ENCODE measurements around the gene FSCB. TPM values are rescaled to one million over a fixed set of nuclear protein-coding genes. Genes with fewer than 3 reads are reported as not detected.

Gene FSCB
- not detected for total RNA-seq

GRCh38 chr14:44507183-44507582 is at the start of gene FSCB:
TSS of gene FSCB (minus strand) at chr14:44507283. CDS start at chr14:44506987, 296 bp downstream.
- DNase-seq = no peak
- 82% methylated on average over 1 of the region's 1 CpG for WGBS, 2 donors (ENCODE audit: low coverage in 1 of 2)
- Histone ChIP-seq H3K36me3 (no peaks in the 10 kb centered on the region), H3K4me3 (no peak within 1 kb of the TSS), H3K27me3 (no peaks in the 10 kb centered on the region), H3K27ac (no peak within 1 kb of the TSS), H3K9me3 (no peaks in the 10 kb centered on the region), H3K4me1 (no peaks in the 10 kb centered on the region)
- in situ Hi-C loops (cut with MboI; ENCODE audit: low pct_ligation_motif_present in 1 of 4, low pct_unique_long_range_greater_than_20kb in 1 of 4, low sequenced_read_pairs in 3 of 4) = no loop called here
- intact Hi-C loops (cut with DNase I; ENCODE audit: low total_unique reads) = no loop called here
- no peak for TF ChIP-seq POLR2AphosphoS5 (IDR thresholded peaks at IDR 0.05)
- TF ChIP-seq CTCF (IDR thresholded peaks at IDR 0.05) = no peak
- no peak for TF ChIP-seq POLR2A (IDR thresholded peaks at IDR 0.05)
- TF ChIP-seq EP300 (IDR thresholded peaks at IDR 0.05; ENCODE audit: low read depth) = no peak

DNA sequence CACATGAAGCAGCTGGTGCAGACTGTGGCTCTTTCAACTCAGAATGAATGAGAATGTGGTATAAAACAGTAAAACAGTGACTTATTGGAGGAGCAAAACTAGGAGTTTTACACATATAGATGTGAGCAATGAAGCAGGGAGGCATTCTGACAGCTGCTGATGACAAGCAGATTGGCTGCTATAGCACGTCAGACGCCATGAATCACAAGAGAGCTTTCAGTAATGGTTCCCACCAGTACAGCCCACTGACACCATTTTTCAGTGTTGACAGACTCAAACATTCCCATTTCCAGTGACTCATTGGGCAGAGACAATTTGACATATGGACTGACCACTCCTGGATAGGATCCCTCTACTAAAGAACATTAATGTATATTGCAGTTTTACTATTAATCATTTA is 24.6 kb upstream of the FSCB start:
- TF ChIP-seq POLR2AphosphoS5 (IDR thresholded peaks at IDR 0.05) (no peak), CTCF (IDR thresholded peaks at IDR 0.05) (no peak), POLR2A (IDR thresholded peaks at IDR 0.05) (no peak), EP300 (IDR thresholded peaks at IDR 0.05; ENCODE audit: low read depth) (no peak)
- DNase-seq = no peak
- Histone ChIP-seq H3K9me3 (no peaks in the 10 kb centered on the region), H3K27me3 (no peaks in the 10 kb centered on the region), H3K4me1 (no peaks in the 10 kb centered on the region), H3K4me3 (no peak overlapping the region), H3K36me3 (no peaks in the 10 kb centered on the region), H3K27ac (no peak overlapping the region)
- intact Hi-C loops (cut with DNase I; ENCODE audit: low total_unique reads) = no loop called here
- 84% methylated on average over 2 of the region's 2 CpGs; no CpG with 5 or more reads in 1 of the 2 donors for WGBS, 2 donors (ENCODE audit: low coverage in 1 of 2)
- in situ Hi-C loops (cut with MboI; ENCODE audit: low pct_ligation_motif_present in 1 of 4, low pct_unique_long_range_greater_than_20kb in 1 of 4, low sequenced_read_pairs in 3 of 4) = no loop called here

DNA sequence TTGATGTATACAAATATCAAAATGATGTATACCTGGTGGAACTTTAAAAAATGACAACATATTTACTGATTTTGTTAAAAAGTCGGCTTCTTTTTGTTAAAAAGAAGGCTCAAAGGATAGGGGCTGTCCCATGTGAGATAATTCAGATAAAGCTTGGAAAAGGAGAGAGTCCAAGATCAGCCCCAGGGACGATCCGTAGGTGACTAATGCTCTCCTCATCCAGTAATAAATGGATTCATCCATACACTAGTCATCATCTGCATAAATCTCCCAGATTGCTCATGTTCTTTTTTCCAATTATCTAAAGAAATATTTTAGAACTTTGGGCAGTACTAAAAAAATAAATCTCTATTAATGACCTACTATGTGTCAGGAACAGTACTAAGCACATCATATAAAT is 23.4 kb upstream of the FSCB start:
- intact Hi-C loops (cut with DNase I; ENCODE audit: low total_unique reads) (no loop called here), in situ Hi-C loops (cut with MboI; ENCODE audit: low pct_ligation_motif_present in 1 of 4, low pct_unique_long_range_greater_than_20kb in 1 of 4, low sequenced_read_pairs in 3 of 4) (no loop called here)
- H3K4me3 ChIP-seq = no peak overlapping the region
- no peaks in the 10 kb centered on the region for H3K4me1 ChIP-seq
- no peaks in the 10 kb centered on the region for H3K27me3 ChIP-seq
- no peaks in the 10 kb centered on the region for H3K36me3 ChIP-seq
- H3K27ac ChIP-seq = no peak overlapping the region
- no peaks in the 10 kb centered on the region for H3K9me3 ChIP-seq
- WGBS, 2 donors (ENCODE audit: low coverage in 1 of 2) = 66 to 70% methylated on average over 3 of the region's 3 CpGs
- TF ChIP-seq POLR2A (IDR thresholded peaks at IDR 0.05) (no peak), CTCF (IDR thresholded peaks at IDR 0.05) (no peak)
- DNase-seq = no peak

DNA sequence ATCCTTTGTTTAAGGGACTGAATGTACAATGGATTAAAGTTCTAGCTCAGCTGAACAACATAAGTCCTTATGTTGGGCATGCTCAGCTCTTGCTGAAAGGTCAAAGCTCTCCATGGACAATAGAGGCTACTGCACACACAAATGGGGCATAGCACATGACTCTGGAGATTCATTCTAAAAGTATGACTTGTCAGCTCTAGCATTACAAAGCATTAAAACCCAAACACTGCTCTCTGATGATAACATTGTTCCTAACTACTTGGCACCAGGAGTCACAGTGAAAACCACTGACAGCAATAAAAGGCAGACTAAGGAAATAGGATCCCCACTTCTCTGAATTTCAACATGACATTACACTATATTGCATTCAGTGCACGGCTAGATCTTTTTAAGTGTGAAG is 21.9 kb upstream of the FSCB start:
- H3K4me3 ChIP-seq = no peak overlapping the region
- DNase-seq = no peak

More for the DNA sequence above, 21.9 kb upstream of the FSCB start:
- no peaks in the 10 kb centered on the region for H3K4me1 ChIP-seq
- WGBS, 2 donors (ENCODE audit: low coverage in 1 of 2) = 34 to 67% methylated on average over 1 of the region's 1 CpG
- in situ Hi-C loops (cut with MboI; ENCODE audit: low pct_ligation_motif_present in 1 of 4, low pct_unique_long_range_greater_than_20kb in 1 of 4, low sequenced_read_pairs in 3 of 4) (no loop called here), intact Hi-C loops (cut with DNase I; ENCODE audit: low total_unique reads) (no loop called here)
- TF ChIP-seq CTCF (IDR thresholded peaks at IDR 0.05) (no peak), EP300 (IDR thresholded peaks at IDR 0.05; ENCODE audit: low read depth) (no peak), POLR2A (IDR thresholded peaks at IDR 0.05) (no peak), POLR2AphosphoS5 (IDR thresholded peaks at IDR 0.05) (no peak)
- no peaks in the 10 kb centered on the region for H3K9me3 ChIP-seq
- no peak overlapping the region for H3K27ac ChIP-seq
- no peaks in the 10 kb centered on the region for H3K36me3 ChIP-seq
- H3K27me3 ChIP-seq = no peaks in the 10 kb centered on the region
